Kidney (tissue), 14 donors: ENCODE results near the gene RRP1. TPM values are rescaled to one million over a fixed set of nuclear protein-coding genes. Genes with fewer than 3 reads are reported as not detected.

ENCODE experiments used
- DNase-seq, 5 donors: peaks; one replicate each; pipeline ENCODE4 v3.0.0-alpha.2; 2013 to 2020
- FAIRE-seq: peaks from 2 replicates; lab custom pipeline; 2012; peaks lifted over from hg19 to GRCh38; lab: Jason Lieb, UNC
- H3K27ac ChIP-seq, 2 donors: one replicate each; pipeline ENCODE4 v1.7.0; 2013; ENCODE audit warnings: low read depth in 2 of 2, low read length in 2 of 2, inconsistent platforms in 1 of 2
- H3K27me3 ChIP-seq: one replicate; pipeline ENCODE4 v1.7.1; 2013; ENCODE audit warnings: low read length, inconsistent platforms; ENCODE audit not compliant: control insufficient read depth, insufficient read depth
- H3K36me3 ChIP-seq, 3 donors: one replicate each; pipeline versions ENCODE4 v1.7.0 to v1.7.1; 2013; ENCODE audit warnings: low read length in 3 of 3, control low read depth in 1 of 3, inconsistent platforms in 1 of 3; ENCODE audit not compliant: insufficient read depth in 3 of 3, control insufficient read depth in 2 of 3
- H3K4me1 ChIP-seq, 3 donors: one replicate each; pipeline versions ENCODE4 v1.7.0 to v1.7.1; 2013; ENCODE audit warnings: low read length in 3 of 3, inconsistent platforms in 1 of 3, low read depth in 1 of 3; ENCODE audit not compliant: control insufficient read depth in 2 of 3, insufficient read depth in 2 of 3
- H3K4me3 ChIP-seq, 3 donors: one replicate each; pipeline versions ENCODE4 v1.7.0 to v1.8.1; 2013; ENCODE audit warnings: low read length in 3 of 3, control low read depth in 1 of 3, inconsistent platforms in 1 of 3
- H3K9ac ChIP-seq, 3 donors: one replicate each; pipeline versions ENCODE4 v1.7.0 to v1.7.1; 2013; ENCODE audit warnings: low read length in 3 of 3, control low read depth in 1 of 3, inconsistent platforms in 1 of 3
- H3K9me3 ChIP-seq, 3 donors: one replicate each; pipeline versions ENCODE4 v1.7.0 to v1.7.1; 2013; ENCODE audit warnings: low read length in 3 of 3, control low read depth in 1 of 3, inconsistent platforms in 1 of 3; ENCODE audit not compliant: control insufficient read depth in 2 of 3, insufficient read depth in 1 of 3
- CTCF ChIP-seq: IDR thresholded peaks from 3 replicates; pipeline ENCODE4 v1.5.1; 2012; ENCODE audit warnings: mild to moderate bottlenecking, moderate library complexity, borderline replicate concordance; ENCODE audit not compliant: insufficient read depth; ENCODE audit errors: extremely low read depth
- intact Hi-C: fragments of 100-400 bp; cut with DNase I; formaldehyde crosslinking; loops from one replicate; pipeline ENCODE4 v1.11.1; 2022
- polyA plus RNA-seq: library from polyadenylated mRNA; stranded (reverse); fragments of 350-450 nt; fragmentation: Illumina TruSeq; extraction: RNeasy Lipid Tissue Mini Kit (QIAGEN cat#74804); gene quantifications from one replicate; pipeline ENCODE4 v1.2.3, GENCODE V29; 2014; ENCODE audit warnings: low read depth, low replicate concordance; ENCODE audit not compliant: insufficient read depth
- total RNA-seq: library from RNA; stranded (reverse); fragmentation: NEBNext Ultra II Directional; extraction: Animal tissue kit (Norgen Biotek cat#: 25700); gene quantifications from one replicate; pipeline ENCODE4 v1.2.1, GENCODE V29; 2021
- donor health status: control.
- donor health status: control.
- donor health status: control.
- donor health status: control.
- donor health status: control.
- donor health status: DM: yes; HTN: yes; CAD: no.
- donor health status: Normal renal cell carcinoma (clear cell type).

Gene RRP1
- total and polyA plus RNA-seq, 2 donors from 2014 or later = 12.9 to 18.7 TPM

- FAIRE-seq (no peak), DNase-seq (peak in 1 of 5 donors; percentile 74)
- H3K27ac ChIP-seq = no peak overlapping the region
- no peaks in the 10 kb centered on the region for H3K9me3 ChIP-seq
- no peak for TF ChIP-seq CTCF
- no peaks in the 10 kb centered on the region for H3K36me3 ChIP-seq
- no peak overlapping the region for H3K4me3 ChIP-seq
- H3K27me3 ChIP-seq = no peaks in the 10 kb centered on the region
- intact Hi-C loops = no loop called here
- H3K9ac ChIP-seq = no peak overlapping the region
- H3K4me1 ChIP-seq = peaks cover 0 to 7% (median 0%) of the 10 kb centered on the region in 3 donors
Observed at GRCh38 chr21:43809346-43809799, 20.0 kb downstream of the RRP1 start.

GRCh38 chr21:43809853-43810504 lies 20.6 kb downstream of the RRP1 start:
- intact Hi-C loops = no loop called here
- H3K27ac ChIP-seq = no peak overlapping the region
- DNase-seq (peak in 1 of 5 donors; percentile 73), FAIRE-seq (no peak)
- H3K27me3 ChIP-seq = no peaks in the 10 kb centered on the region
- no peak overlapping the region for H3K9ac ChIP-seq
- TF ChIP-seq CTCF = no peak
- peaks cover 0 to 9% (median 0%) of the 10 kb centered on the region in 3 donors for H3K4me1 ChIP-seq
- no peak overlapping the region for H3K4me3 ChIP-seq
- H3K9me3 ChIP-seq = no peaks in the 10 kb centered on the region
- H3K36me3 ChIP-seq = no peaks in the 10 kb centered on the region

- no peaks in the 10 kb centered on the region for H3K27me3 ChIP-seq
- no peak for FAIRE-seq
- DNase-seq = peak; percentile 70 to 93 (median 86)
- H3K36me3 ChIP-seq = no peaks in the 10 kb centered on the region
- peaks cover 0 to 9% (median 0%) of the 10 kb centered on the region in 3 donors for H3K4me1 ChIP-seq
- H3K9me3 ChIP-seq = no peaks in the 10 kb centered on the region
- no peak overlapping the region for H3K9ac ChIP-seq
- intact Hi-C loops = no loop called here
- TF ChIP-seq CTCF = peak; percentile 95
- no peak overlapping the region for H3K27ac ChIP-seq
- no peak overlapping the region for H3K4me3 ChIP-seq
Observed at GRCh38 chr21:43810505-43811261, 21.3 kb downstream of the RRP1 start.
